Measurements from ENCODE around the gene LOXL3. TPM values are rescaled to one million over a fixed set of nuclear protein-coding genes. Genes with fewer than 3 reads are reported as not detected.
A peak's percentile ranks its signal among the peaks of the same experiment; 100 is the strongest.

The LOXL3 gene
- polyA plus RNA-seq, 4 donors: 0.22 to 2.9 (median 1.3) TPM

GRCh38 chr2:74551942-74552913, 1.5 kb downstream of the LOXL3 start:
- no peak for DNase-seq
- Histone ChIP-seq H3K27me3 (ENCODE audit: control insufficient read depth in 3 of 3, insufficient read depth in 3 of 3, low read length in 3 of 3) (peaks cover 0 to 80% (median 3%) of the 10 kb centered on the region in 3 donors), H3K27ac (ENCODE audit: low read depth in 1 of 3, low read length in 2 of 3) (no peak overlapping the region), H3K36me3 (ENCODE audit: control insufficient read depth in 3 of 3, insufficient read depth in 2 of 3, low read depth in 1 of 3, low read length in 3 of 3) (peaks cover 0 to 13% (median 0%) of the 10 kb centered on the region in 3 donors), H3K4me3 (ENCODE audit: low read depth in 1 of 3, low read length in 3 of 3) (no peak overlapping the region), H3K4me1 (ENCODE audit: control insufficient read depth in 3 of 3, insufficient read depth in 2 of 3, low read depth in 1 of 3, low read length in 2 of 3) (peaks cover 0 to 26% (median 3%) of the 10 kb centered on the region in 3 donors), H3K9me3 (ENCODE audit: control insufficient read depth in 2 of 2, insufficient read depth in 1 of 2, low read depth in 1 of 2, low read length in 1 of 2) (no peaks in the 10 kb centered on the region)
- no peak for FAIRE-seq
- 80 to 84% (median 81%) methylated on average over 21 of the region's 21 CpGs for WGBS, 3 donors

GRCh38 chr2:74551530-74551929, 2.2 kb downstream of the LOXL3 start:
- DNase-seq: no peak
- Histone ChIP-seq H3K36me3 (ENCODE audit: control insufficient read depth in 3 of 3, insufficient read depth in 2 of 3, low read depth in 1 of 3, low read length in 3 of 3) (peaks cover 0 to 8% (median 0%) of the 10 kb centered on the region in 3 donors), H3K27ac (ENCODE audit: low read depth in 1 of 3, low read length in 2 of 3) (no peak overlapping the region), H3K4me1 (ENCODE audit: control insufficient read depth in 3 of 3, insufficient read depth in 2 of 3, low read depth in 1 of 3, low read length in 2 of 3) (peaks cover 0 to 26% (median 3%) of the 10 kb centered on the region in 3 donors), H3K4me3 (ENCODE audit: low read depth in 1 of 3, low read length in 3 of 3) (no peak overlapping the region), H3K9me3 (ENCODE audit: control insufficient read depth in 2 of 2, insufficient read depth in 1 of 2, low read depth in 1 of 2, low read length in 1 of 2) (no peaks in the 10 kb centered on the region), H3K27me3 (ENCODE audit: control insufficient read depth in 3 of 3, insufficient read depth in 3 of 3, low read length in 3 of 3) (peaks cover 0 to 77% (median 3%) of the 10 kb centered on the region in 3 donors)
- no peak for FAIRE-seq

- FAIRE-seq (no peak), DNase-seq (no peak)
- peaks cover 0 to 22% (median 3%) of the 10 kb centered on the region in 3 donors for H3K4me1 ChIP-seq (ENCODE audit: control insufficient read depth in 3 of 3, insufficient read depth in 2 of 3, low read depth in 1 of 3, low read length in 2 of 3)
- no peak overlapping the region for H3K27ac ChIP-seq (ENCODE audit: low read depth in 1 of 3, low read length in 2 of 3)
- H3K27me3 ChIP-seq (ENCODE audit: control insufficient read depth in 3 of 3, insufficient read depth in 3 of 3, low read length in 3 of 3): peaks cover 0 to 66% (median 3%) of the 10 kb centered on the region in 3 donors
- H3K36me3 ChIP-seq (ENCODE audit: control insufficient read depth in 3 of 3, insufficient read depth in 2 of 3, low read depth in 1 of 3, low read length in 3 of 3): no peaks in the 10 kb centered on the region
- H3K9me3 ChIP-seq (ENCODE audit: control insufficient read depth in 2 of 2, insufficient read depth in 1 of 2, low read depth in 1 of 2, low read length in 1 of 2): no peaks in the 10 kb centered on the region
- no peak overlapping the region for H3K4me3 ChIP-seq (ENCODE audit: low read depth in 1 of 3, low read length in 3 of 3)
- 86 to 91% (median 89%) methylated on average over 7 of the region's 7 CpGs for WGBS, 3 donors
Measured at GRCh38 chr2:74550231-74550630, 3.5 kb downstream of the LOXL3 start.

- peaks cover 0 to 18% (median 3%) of the 10 kb centered on the region in 3 donors for H3K4me1 ChIP-seq (ENCODE audit: control insufficient read depth in 3 of 3, insufficient read depth in 2 of 3, low read depth in 1 of 3, low read length in 2 of 3)
- H3K4me3 ChIP-seq (ENCODE audit: low read depth in 1 of 3, low read length in 3 of 3): peak overlapping the region; percentile 19 to 55 (median 42)
- H3K9me3 ChIP-seq (ENCODE audit: control insufficient read depth in 2 of 2, insufficient read depth in 1 of 2, low read depth in 1 of 2, low read length in 1 of 2): no peaks in the 10 kb centered on the region
- 0 to 5% (median 4%) methylated on average over 70 to 85 of the region's 85 CpGs for WGBS, 3 donors
- no peak overlapping the region for H3K27ac ChIP-seq (ENCODE audit: low read depth in 1 of 3, low read length in 2 of 3)
- H3K36me3 ChIP-seq (ENCODE audit: control insufficient read depth in 3 of 3, insufficient read depth in 2 of 3, low read depth in 1 of 3, low read length in 3 of 3): no peaks in the 10 kb centered on the region
- FAIRE-seq (no peak), DNase-seq (peak; percentile 72 to 84)
- peaks cover 0 to 58% (median 3%) of the 10 kb centered on the region in 3 donors for H3K27me3 ChIP-seq (ENCODE audit: control insufficient read depth in 3 of 3, insufficient read depth in 3 of 3, low read length in 3 of 3)
Measured at GRCh38 chr2:74548900-74549826, 4.6 kb downstream of the LOXL3 start.

- peaks cover 0 to 17% (median 3%) of the 10 kb centered on the region in 3 donors for H3K4me1 ChIP-seq (ENCODE audit: control insufficient read depth in 3 of 3, insufficient read depth in 2 of 3, low read depth in 1 of 3, low read length in 2 of 3)
- peaks cover 0 to 51% (median 3%) of the 10 kb centered on the region in 3 donors for H3K27me3 ChIP-seq (ENCODE audit: control insufficient read depth in 3 of 3, insufficient read depth in 3 of 3, low read length in 3 of 3)
- no peaks in the 10 kb centered on the region for H3K36me3 ChIP-seq (ENCODE audit: control insufficient read depth in 3 of 3, insufficient read depth in 2 of 3, low read depth in 1 of 3, low read length in 3 of 3)
- FAIRE-seq: no peak
- H3K27ac ChIP-seq (ENCODE audit: low read depth in 1 of 3, low read length in 2 of 3): peak overlapping the region in 1 of 3 donors; percentile 14
- DNase-seq: no peak
- no peaks in the 10 kb centered on the region for H3K9me3 ChIP-seq (ENCODE audit: control insufficient read depth in 2 of 2, insufficient read depth in 1 of 2, low read depth in 1 of 2, low read length in 1 of 2)
- 15 to 18% (median 15%) methylated on average over 25 to 26 of the region's 26 CpGs for WGBS, 3 donors
- peak overlapping the region; percentile 19 to 42 (median 39) for H3K4me3 ChIP-seq (ENCODE audit: low read depth in 1 of 3, low read length in 3 of 3)
Measured at GRCh38 chr2:74548285-74548899, 5.3 kb downstream of the LOXL3 start.

GRCh38 chr2:74546004-74546403, 7.7 kb downstream of the LOXL3 start:
- H3K36me3 ChIP-seq (ENCODE audit: control insufficient read depth in 3 of 3, insufficient read depth in 2 of 3, low read depth in 1 of 3, low read length in 3 of 3): no peaks in the 10 kb centered on the region
- H3K4me1 ChIP-seq (ENCODE audit: control insufficient read depth in 3 of 3, insufficient read depth in 2 of 3, low read depth in 1 of 3, low read length in 2 of 3): peaks cover 0 to 11% (median 3%) of the 10 kb centered on the region in 3 donors
- no peak for DNase-seq
- no peak overlapping the region for H3K27ac ChIP-seq (ENCODE audit: low read depth in 1 of 3, low read length in 2 of 3)
- FAIRE-seq: no peak
- no peak overlapping the region for H3K4me3 ChIP-seq (ENCODE audit: low read depth in 1 of 3, low read length in 3 of 3)
- no peaks in the 10 kb centered on the region for H3K9me3 ChIP-seq (ENCODE audit: control insufficient read depth in 2 of 2, insufficient read depth in 1 of 2, low read depth in 1 of 2, low read length in 1 of 2)
- peaks cover 0 to 30% (median 3%) of the 10 kb centered on the region in 3 donors for H3K27me3 ChIP-seq (ENCODE audit: control insufficient read depth in 3 of 3, insufficient read depth in 3 of 3, low read length in 3 of 3)
- 73 to 84% (median 73%) methylated on average over 3 of the region's 3 CpGs for WGBS, 3 donors

GRCh38 chr2:74544634-74545033, 9.1 kb downstream of the LOXL3 start:
- Histone ChIP-seq H3K9me3 (ENCODE audit: control insufficient read depth in 2 of 2, insufficient read depth in 1 of 2, low read depth in 1 of 2, low read length in 1 of 2) (no peaks in the 10 kb centered on the region), H3K36me3 (ENCODE audit: control insufficient read depth in 3 of 3, insufficient read depth in 2 of 3, low read depth in 1 of 3, low read length in 3 of 3) (no peaks in the 10 kb centered on the region), H3K27ac (ENCODE audit: low read depth in 1 of 3, low read length in 2 of 3) (no peak overlapping the region), H3K4me1 (ENCODE audit: control insufficient read depth in 3 of 3, insufficient read depth in 2 of 3, low read depth in 1 of 3, low read length in 2 of 3) (peaks cover 0 to 11% (median 0%) of the 10 kb centered on the region in 3 donors), H3K4me3 (ENCODE audit: low read depth in 1 of 3, low read length in 3 of 3) (no peak overlapping the region), H3K27me3 (ENCODE audit: control insufficient read depth in 3 of 3, insufficient read depth in 3 of 3, low read length in 3 of 3) (peaks cover 0 to 21% (median 0%) of the 10 kb centered on the region in 3 donors)
- DNase-seq: peak in 1 of 2 donors; percentile 34
- FAIRE-seq: no peak
- 44 to 76% (median 63%) methylated on average over 3 of the region's 3 CpGs for WGBS, 3 donors
